HG03460 (cell line): ENCODE data around the gene LCE1B.

ENCODE experiments used
- ATAC-seq: cut with Tn5 transposase; IDR thresholded peaks from one replicate; pipeline ENCODE4 v1.9.1; 2021; ENCODE audit not compliant: unreplicated experiment

LCE1B gene, protein sequence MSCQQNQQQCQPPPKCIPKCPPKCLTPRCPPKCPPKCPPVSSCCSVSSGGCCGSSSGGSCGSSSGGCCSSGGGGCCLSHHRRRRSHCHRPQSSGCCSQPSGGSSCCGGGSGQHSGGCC

DNA sequence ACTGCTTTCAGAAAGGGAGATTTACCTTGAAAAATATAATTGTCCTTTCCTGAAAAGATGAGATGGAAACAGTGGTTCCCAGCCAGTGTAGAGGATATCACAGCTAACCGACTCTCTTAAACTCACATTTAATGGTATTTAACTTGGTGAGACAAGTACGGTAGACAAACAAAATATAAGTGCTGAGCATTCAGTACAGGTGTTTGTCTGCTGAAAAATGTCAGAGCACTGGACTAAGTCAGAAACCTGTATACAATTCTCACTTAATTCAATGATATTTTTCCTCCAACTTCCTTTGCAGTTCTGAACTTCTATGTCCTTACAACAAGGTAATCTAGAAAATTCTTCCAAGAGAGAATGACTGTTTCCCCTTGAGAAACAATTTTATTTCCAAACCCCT, at the start of gene LCE1B:
LCE1B (plus strand) TSS at position 301 of the 400 bp plus-strand sequence. CDS start 476 bp downstream, outside the sequence.
- no peak for ATAC-seq

DNA sequence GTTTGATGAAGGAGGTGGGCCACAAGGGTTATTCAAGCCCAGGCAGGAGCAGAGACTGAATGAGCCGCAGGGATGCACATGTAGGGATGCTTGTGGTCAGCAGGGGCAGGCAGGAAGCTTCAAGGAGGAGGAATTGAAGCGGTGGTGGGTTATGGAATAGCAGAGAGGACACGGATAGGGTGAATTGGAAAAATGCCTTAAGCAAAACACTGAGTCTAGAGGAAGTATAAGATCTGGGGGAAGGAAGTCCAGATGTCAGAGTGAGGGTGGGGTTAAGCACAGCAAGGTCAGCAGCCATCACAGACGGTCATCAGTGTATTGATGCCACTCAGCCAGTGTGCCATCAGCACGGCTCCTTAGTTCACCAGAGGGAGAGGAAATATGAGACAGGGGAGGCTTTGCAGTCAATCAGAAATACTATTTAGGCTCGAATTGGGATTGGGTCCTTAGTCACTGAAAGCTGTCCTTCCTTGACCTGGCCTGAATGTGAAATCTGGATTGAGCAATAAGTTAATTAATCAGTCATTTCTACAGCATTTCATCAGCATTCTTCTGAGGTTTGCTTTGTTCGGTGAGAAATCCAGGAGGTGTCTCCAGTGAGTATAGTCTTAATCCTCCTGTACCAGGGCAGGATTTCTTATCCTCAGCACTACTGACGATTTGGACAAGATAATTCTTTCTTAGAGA, 42.8 kb upstream of the LCE1B start:
- no peak for ATAC-seq

DNA sequence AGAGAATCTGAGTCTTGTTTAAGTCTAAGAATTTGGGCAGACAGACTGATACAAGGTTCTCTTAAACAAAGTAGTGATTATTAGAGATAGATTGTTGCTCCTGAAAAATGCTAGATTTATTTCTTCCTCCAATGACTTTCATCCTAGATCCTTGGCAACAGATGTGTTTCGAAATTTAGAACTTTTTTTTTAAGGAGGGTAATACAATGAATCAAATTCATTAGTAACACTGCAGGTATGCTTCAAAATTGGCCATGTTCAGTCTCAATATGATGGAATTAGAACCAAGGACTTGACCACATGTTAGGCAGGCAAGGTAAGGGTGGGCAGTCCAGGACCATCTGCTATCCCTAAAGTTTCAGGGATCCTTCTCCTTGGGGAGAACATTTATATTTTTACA, 41.4 kb upstream of the LCE1B start:
- ATAC-seq, result no peak

DNA sequence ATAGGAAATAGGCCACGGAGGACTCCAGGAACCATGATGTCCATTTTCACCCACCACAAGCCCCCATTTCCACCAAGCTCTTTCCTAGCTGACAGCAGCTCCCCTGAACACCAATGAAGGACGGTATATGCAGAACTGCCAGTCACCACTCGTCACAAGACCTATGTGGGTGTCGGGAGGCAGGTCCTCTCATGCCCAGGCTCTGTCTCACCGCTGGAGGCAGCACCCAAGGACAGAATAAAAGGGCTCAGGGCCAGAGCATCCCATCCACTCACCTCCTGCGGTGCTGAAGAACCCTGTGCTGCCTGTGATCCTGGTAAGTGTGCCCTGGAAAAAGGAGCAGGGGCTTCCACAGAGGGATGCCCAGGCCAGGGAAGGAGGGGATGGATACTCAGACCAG, 36.9 kb upstream of the LCE1B start, which contains the start of gene LCE1F:
LCE1F (plus strand) TSS at position 266 of the 400 bp plus-strand sequence. CDS start 1,232 bp downstream, outside the sequence.
- ATAC-seq, result no peak

DNA sequence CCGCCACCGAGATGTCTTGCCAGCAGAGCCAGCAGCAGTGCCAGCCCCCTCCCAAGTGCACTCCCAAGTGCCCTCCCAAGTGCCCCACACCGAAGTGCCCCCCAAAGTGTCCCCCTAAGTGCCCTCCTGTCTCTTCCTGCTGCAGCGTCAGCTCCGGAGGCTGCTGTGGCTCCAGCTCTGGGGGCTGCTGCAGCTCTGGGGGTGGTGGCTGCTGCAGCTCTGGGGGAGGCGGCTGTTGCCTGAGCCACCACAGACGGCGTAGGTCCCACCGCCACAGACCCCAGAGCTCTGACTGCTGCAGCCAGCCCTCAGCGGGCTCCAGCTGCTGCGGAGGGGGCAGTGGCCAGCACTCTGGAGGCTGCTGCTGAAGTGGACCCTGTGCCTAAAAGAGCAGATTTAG, 35.4 kb upstream of the LCE1B start:
- ATAC-seq, result no peak

DNA sequence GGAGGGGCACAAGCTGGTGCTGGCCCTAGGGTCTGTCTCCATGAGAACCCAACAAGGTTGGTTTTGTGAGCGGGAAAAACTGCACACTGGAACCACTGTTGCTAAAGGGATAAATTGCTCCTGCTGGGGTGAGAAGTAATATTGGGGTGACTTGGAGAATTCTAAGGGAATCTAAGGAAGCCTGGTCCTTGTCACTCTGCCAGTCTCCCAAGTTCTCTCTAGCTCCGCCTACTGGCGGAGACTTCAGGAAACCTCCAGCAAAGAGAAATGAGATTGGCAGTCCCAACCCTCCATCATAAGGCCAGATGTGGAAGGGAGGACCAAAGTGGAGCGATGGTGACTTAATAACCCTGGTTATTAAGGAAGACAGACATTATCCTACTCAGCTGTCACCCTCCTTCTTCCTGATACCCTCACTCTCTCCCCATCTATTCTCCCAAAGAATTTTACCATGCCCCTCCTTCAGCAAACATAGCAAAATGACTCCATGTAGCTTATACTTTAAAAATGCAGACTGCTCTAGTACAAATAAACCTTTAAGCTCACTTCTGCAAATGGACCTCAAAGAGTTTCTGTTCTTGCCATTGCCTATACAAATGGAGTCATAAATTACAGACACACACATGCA, 34.1 kb upstream of the LCE1B start:
- no peak for ATAC-seq

DNA sequence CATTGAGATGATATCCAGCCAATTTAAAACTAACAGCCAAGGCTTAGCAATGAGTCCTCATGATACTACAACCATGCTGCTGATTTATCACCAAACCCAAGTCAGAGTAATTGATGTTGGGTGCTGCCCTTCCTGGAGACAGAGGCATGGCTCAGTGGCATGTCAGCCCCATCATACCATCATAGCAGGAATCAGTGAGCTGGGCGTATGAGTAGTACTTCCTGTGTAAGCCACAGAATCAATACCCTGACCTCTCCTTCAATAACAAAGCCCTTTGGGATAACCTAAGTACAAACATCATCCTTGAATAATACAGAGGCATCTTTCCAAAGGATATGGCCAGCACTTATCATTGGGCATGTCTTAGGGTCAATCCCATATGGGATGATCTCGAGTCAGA, 28.7 kb upstream of the LCE1B start:
- ATAC-seq, result no peak

DNA sequence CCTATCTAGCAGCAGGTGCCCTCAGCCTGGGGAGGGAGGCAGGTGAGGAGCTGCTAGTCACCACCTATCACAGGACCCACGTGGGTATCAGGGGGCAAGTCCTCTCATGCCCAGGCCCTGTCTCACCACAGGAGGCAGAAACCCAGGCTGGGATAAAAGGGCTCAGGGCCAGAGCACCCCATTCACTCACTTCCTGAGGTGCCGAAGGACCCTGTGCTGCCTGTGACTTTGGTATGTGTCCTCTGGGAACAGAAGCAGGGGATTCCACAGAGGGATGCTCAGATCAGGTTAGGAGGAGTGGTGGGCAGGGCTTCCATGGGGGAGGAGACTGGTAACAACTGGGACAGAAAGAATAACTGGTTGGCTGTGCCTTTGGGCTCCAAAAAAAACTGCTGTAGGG, 25.7 kb upstream of the LCE1B start, which contains the start of gene LCE1E:
LCE1E (plus strand) TSS at position 181 of the 400 bp plus-strand sequence. CDS start 1,043 bp downstream, outside the sequence.
- no peak for ATAC-seq

DNA sequence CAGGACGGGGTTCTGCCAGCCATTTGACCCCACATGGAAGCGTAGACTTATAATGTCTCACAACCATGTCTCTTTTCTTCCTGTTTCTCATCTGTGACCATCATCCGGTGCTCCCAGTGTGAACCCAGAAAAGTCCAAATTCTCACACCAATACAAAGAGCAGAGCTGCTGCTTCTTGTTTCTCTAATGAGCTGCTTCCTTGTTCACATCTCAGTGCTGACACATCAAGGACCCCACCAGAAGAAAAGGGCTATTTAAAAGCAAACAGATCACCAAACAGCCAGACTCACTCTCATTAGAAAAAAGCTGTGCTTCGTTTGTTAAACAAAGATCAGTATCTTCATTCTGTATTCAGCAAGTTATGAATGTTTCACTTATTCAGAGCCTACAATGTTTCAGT, 16.1 kb upstream of the LCE1B start:
- no peak for ATAC-seq

DNA sequence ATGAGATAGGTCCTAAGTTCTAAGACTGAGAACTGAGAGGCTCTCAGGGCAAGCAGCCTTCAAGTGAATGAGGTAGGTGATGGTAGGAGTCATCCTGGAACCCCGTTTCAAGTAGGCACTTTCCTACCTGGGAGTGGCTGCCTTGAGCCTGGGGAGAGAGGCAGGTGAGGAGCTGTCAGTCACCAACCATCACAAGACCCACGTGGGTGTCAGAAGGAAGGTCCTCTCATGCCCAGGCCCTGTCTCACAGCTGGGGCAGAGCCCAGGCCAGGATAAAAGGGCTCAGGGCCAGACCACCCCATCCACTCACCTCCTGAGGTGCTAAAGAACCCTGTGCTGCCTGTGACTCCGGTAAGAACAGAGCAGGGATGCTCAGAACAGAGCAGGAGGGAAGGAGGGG, 15.3 kb upstream of the LCE1B start, which contains the start of gene LCE1D:
LCE1D (plus strand) TSS at position 301 of the 400 bp plus-strand sequence. CDS start 1,074 bp downstream, outside the sequence.
- no peak for ATAC-seq

DNA sequence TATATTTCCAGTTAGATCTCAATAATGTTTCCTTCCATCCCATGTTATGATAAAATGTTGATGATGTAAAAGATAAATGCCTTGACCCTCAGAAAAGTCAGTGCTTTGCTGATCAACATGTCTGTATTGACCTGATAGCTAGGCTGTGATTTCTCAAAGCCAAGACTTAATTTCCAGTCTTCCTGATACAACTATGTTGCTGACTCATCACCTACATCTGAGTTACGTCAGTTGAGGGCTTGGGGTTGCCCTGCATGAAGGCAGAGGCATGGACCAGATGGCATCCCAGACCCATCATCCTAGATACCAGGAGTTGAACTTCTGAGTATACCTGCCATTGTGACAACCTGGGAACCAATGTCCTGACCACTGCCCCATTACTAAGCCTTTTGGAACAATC, 10.4 kb upstream of the LCE1B start:
- ATAC-seq, result no peak

DNA sequence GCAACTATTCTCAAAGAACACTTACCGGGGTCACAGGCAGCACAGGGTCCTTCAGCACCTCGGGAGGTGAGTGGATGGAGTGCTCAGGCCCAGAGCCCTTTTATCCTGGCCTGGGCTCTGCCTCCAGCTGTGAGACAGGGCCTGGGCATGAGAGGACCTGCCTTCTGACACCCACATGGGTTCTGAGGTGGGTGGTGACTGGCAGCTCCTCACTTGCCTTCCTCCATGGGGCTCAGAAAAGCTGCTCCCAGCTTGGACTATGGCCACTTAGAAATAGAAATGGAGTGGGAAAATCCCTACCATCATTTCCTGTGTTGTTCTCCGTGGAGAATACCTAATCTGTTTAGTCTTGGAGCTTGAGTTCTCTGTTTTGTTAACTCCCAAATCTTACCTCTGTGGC, 5.2 kb upstream of the LCE1B start, which contains the start of gene LCE1C:
LCE1C (minus strand) TSS at position 76 of the 400 bp plus-strand sequence. CDS start 1,173 bp downstream, outside the sequence.
- no peak for ATAC-seq

DNA sequence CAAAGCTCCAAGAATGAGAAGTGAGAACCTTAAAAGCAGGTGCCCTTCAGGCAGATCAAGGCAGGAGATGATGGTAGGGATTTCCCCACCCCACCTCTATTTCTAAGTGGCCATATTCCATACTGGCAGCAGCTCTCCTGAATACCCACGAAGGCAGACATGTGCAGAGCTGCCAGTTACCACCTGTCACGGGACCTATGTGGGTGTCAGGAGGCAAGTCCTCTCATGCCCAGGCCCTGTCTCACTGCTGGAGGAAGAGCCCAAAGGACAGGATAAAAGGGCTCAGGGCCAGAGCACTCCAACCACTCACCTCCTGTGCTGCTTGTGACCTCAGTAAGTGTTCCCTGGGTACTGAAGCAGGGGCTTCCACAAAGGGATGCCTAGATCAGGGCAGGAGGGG, 721 bp upstream of the LCE1B start:
- no peak for ATAC-seq

DNA sequence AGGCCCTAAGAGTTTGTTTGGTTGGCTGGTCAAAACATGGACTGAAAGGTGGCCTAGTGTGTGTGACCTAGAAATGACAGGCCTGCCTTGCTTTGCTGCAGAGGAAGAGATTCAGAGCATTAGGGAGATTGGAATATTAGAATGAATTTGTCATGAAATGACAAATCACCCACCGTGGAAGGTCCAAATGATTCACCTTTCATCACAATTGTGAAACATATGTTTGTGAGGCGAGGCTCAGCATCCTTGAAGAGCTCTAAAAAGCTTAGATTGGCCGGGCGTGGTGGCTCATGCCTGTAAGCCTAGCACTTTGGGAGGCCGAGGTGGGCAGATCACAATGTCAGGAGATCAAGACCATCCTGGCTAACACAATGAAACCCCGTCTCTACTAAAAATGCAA, 5.5 kb downstream of the LCE1B start:
- no peak for ATAC-seq

DNA sequence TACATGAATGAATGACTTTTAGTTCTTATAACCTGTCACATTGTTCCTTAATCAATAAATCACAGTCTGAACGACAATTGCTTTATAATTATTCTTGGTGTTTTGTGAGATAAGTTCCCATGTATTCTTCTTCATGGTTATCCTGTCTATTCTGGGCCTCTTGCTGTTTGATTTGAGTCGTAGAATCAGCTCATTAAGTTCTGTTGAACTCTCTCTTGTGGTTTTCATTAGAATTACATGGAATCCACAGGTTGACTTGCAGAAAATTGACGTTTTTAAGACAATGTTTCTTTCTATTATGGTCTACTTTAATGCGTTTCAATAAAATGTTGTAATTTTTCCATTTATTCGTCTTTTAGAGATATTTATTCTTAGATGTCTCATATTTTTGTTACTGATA, 11.5 kb downstream of the LCE1B start:
- no peak for ATAC-seq

DNA sequence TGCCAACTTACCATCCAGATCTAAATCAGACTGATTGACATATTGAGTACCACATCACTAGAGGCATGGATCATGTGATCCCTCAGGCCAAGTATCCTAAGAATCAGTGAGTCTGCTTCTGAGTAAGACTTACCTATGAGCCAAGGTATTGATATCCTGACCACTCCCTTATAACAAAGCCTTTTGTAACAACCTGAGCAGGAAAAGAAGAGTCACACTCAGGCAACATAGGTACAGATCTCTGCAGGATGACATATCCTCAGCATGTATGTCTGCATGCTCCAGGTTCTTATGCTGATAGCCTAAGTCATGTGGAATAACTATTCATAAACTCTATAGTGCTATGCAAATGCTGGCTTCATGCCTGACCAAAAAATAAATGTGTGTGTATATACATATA, 13.2 kb downstream of the LCE1B start:
- no peak for ATAC-seq

DNA sequence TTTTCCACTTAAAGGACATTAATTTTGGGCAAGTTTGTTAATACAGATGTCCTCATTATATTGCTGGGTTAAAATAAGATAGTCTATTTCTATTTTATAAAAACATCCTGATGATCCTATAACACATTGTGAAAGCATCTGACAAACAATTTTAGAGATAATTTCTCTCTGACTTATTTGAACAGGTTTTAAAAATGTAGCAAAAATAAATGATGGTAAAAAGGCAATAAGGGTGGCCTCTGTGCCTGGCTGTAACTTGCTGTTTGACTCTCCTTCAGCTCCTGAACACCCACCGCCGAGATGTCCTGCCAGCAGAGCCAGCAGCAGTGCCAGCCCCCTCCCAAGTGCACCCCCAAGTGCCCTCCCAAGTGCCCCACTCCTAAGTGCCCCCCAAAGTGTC, 15.4 kb downstream of the LCE1B start, which contains the start of gene LCE1A:
LCE1A (plus strand) TSS at position 301 of the 400 bp plus-strand sequence; CDS start at position 301, 0 bp downstream.
- ATAC-seq, result no peak

DNA sequence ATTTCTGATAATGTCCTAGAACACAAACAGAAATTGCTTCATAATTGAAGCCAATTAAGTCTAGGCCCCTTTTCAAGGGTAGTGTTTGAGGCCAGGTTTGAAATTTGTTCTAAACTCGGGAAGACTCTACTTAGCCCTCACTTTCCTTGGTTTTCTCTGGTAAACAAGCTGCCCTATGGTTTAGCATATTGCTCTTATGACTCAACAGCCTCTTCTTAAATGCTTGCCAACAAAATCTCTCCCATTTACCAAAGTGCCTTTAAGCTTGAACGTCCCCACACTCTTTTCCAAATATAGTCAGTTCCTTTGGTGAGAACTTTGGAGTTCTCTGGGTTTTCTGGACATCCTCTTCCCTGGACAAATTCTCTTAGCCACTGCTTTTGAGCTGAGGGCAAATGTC, 25.1 kb downstream of the LCE1B start:
- no peak for ATAC-seq

DNA sequence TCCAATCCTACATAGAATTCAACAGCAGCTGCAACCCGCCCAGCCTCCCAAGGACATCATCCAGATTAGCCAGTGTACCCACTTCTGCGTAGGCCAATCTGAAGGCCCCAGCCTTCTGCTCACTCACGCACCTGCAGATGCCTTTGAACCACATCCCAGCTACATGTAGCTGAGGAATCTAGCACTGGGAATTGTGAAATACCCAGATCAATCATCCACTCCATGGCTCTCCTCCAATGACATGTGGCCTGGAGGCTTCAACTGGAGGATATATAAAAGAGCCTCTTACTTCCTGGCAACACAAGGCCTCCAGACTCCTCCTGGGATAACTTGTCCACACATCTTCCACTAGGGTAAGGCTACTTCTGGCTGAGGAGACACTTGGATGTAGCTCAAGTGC, 30.8 kb downstream of the LCE1B start, which contains the start of gene LCE6A:
LCE6A (plus strand) TSS at position 301 of the 400 bp plus-strand sequence. CDS start 665 bp downstream, outside the sequence.
- ATAC-seq, result no peak

DNA sequence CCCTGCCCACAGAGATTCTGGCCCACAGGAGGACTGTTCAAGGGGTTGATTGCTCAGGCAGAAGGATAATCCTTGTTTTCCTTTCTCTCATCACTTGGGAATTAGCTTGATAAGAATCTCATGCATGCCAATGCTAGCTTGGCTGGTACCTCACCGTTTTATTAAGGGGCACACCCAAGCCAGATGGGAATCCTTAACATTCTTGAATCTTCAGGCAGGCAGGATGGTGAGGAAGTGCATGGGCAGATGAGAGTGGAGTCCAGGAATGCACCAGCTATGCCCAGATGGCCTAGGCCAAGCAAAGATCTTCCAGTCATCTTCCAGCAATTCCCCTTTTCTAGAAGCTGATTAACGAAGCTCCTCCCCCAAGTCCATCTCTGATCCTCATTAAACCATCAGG, 43.9 kb downstream of the LCE1B start:
- no peak for ATAC-seq

DNA sequence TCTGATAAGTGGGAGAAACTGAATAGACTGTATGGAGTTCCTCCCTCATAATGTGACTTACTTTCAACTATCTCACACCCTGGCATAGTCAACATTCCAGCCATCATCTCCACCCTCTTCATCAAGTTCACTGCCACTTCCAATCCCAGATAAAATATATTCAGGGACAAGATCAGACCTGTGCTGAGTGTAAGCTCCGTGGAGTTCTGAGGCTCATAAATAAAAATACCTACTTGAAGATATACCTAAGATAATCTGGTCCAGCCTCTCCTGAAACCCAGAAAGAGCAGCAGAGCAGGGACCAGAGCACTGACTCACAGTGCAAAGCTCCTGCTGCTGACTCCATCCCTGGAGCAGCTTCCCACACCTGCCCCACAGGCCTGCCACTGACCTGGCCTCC, 46.3 kb downstream of the LCE1B start:
- no peak for ATAC-seq

DNA sequence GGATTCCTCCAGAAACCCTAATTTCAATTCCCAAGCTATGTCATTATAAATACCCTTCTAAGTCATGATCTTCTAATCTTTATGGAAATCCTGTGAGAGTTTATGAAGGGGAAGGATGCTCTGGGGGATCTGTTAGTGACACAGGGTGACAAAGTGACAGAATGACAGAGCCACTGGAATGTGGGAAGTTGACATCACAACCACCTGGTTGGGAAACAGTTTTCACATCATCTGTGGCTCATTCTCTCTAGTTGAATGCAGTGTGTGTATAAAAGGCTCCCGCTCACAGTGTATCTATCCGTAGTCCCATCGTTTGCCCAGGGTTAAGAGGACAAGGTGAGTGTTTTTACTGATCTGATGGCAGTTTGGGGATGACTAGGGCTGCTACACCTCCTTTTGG, 47.9 kb downstream of the LCE1B start, which contains the start of gene LCE7A:
LCE7A (plus strand) TSS at position 301 of the 400 bp plus-strand sequence. CDS start 702 bp downstream, outside the sequence.
- no peak for ATAC-seq
